ENCODE results near the gene CYP4F8.
"Not testable (repeated sequence)": the region's sequence is repeated elsewhere in the genome, so short reads cannot be mapped to it uniquely, and the experiment has no call there.

CYP4F8 gene

DNA sequence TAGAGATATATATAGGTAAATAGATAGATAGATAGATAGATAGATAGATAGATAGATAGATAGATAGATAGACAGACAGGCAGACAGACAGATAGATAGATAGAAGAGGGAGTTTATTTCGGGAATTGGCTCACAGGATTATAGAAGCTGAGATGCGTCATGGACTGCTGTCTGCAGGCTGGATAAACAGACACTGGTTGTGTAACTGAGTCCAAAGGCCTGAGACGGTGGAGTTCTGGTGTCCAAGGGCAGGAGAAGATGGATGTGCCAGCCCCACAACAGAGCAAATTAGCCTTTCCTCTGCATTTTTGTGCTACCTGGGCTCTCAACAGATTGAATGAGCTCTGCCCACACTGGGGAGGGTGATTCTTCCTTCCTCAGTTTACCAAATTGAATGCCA, 28.4 kb downstream of the CYP4F8 start:
- no peak for FAIRE-seq
- no peak for DNase-seq (ENCODE audit: low spot score)

- FAIRE-seq: no peak
- DNase-seq (ENCODE audit: low spot score): no peak
These were observed 29.2 kb downstream of the CYP4F8 start for GRCh38 chr19:15644066-15644741.

DNA sequence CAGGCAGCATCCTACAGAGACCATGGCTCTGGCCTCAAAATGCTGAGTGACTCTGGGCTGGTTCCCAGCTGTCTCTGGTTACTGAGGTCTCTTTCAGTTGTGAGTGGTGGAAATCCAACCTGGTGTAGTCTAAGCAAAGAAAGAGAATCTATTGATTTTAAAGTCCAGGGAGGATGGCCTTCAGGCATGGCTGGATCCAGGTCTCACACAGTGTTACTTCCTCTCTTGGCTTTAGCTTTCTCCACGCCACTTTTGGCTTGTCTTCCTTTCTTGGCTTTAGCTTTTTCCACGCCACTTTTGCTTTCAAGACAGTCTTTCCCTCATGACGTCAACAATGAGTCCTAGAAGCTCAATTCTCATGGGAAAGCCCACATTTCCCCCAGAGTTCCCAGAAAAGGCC, 29.8 kb downstream of the CYP4F8 start:
- FAIRE-seq (no peak), DNase-seq (ENCODE audit: low spot score) (no peak)

DNA sequence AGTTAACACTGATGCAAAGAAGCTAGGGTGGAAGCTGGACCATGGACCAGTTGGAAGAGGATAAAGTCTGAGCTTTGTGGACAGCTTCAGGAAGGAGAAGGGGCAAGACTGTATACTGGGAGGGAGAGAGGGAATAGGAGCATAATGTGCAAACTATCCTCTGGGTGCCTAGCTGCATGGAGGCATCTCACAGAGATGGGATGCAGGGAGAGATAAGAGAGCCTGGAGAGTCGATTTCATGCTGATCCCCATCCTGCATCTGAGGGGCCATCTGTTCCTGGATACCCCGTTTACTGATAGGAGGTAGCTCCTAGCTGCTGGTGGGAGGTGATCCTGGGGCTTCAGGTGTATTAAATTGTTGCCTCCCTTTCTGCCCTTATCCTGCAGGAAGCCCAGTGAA, 34.5 kb downstream of the CYP4F8 start:
- FAIRE-seq (no peak), DNase-seq (ENCODE audit: low spot score) (no peak)

DNA sequence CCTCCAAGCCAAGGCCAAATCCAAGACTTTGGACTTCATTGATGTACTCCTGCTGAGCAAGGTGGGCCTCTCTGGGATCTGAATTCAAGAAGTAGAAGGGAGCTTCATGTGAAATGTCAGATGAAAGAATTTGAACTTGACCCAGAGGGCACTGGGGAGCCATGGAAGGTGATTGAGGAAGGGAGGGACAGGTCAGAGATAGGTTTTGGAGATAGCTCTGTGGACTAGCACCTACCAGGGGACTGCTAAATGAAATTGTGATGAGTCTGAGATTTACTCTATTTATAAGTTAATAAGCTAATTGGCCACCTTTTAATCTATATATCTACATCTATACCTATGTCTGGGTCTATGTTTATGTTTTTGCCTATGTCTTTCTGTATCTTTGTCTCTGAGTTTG, 35.1 kb downstream of the CYP4F8 start:
- DNase-seq (ENCODE audit: low spot score); FAIRE-seq: not testable (repeated sequence)

DNA sequence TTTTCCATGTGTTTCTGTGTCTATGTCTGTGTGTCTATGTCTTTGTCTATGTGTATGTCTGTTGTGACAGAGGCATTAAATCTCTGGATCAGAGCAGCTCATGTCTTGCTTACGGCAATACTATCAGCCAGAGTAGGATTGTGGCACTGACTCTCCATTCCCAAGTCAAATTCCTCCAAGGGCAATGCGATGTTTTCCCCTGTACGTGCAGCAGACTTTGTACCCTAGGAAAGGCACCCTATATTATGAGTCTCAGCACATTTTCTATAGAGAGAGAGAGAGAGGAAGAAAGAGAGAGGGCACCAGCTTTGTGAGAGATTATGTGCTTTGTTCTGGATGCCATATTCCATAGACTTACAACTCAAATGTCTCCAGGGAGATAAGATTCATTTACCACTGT, 36.8 kb downstream of the CYP4F8 start:
- no peak for DNase-seq (ENCODE audit: low spot score)
- FAIRE-seq: no peak

DNA sequence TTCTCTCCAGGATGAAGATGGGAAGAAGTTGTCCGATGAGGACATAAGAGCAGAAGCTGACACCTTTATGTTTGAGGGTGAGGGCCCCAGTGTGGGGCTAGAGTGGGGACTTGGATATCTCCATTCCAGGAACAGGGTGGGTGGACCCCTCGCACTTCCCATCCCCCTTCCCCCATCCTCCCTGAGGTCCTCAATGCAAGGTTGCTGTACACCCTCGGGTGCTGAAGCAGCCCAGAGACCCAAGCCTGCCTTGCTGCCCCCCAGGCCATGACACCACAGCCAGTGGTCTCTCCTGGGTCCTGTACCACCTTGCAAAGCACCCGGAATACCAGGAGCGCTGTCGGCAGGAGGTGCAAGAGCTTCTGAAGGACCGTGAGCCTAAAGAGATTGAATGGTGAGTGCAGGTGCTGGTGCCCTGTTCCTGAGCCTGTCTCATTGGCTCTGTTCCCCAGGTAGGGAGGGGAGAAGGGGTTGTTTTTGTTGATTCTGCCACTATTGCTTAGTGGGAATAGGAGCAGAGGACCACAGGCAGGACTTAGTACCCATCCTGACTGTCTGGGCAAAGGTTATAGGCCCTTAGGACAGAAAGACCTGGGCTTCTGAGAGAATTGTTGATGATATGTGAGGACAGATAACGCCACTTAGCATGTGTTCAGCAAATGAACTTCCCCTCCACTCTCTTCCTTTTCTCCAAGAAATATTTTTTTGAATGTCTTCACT, 37.7 kb downstream of the CYP4F8 start:
- FAIRE-seq (no peak), DNase-seq (ENCODE audit: low spot score) (no peak)

DNA sequence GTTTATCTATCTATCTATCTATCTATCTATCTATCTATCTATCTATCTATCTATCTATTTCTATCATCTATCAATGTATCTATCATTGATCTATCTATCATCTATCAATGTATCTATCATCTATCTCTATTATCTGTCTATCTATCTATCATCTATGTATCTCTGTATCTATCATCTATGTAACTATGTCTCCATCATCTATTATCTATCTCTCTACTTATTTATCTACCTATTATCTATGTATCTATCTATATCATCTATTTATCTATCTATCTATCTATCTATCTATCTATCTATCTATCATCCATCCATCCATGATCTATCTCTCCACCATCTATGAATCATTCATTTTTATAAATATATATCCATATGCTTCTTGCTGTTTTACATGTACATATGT, 41.4 kb downstream of the CYP4F8 start:
- FAIRE-seq (no peak), DNase-seq (ENCODE audit: low spot score) (no peak)

DNA sequence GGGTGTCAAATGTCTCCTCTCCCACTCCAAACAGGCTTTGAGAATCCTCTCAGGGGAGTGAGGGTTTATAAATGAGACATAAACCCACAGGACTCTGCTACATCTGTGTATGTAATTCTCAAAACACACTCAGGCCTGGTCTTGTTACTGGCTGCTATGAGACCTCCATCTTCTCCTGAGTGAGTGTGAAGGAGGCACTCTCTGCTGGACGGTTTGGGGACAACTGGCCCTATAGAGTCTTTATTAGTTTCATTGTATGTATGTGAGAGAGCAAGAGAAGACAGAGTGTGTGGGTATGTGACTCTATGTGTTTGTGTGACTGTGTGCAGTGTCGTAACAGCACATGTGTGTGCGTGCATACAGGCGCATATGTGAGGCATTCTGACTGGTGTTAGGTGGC, 48.2 kb downstream of the CYP4F8 start:
- FAIRE-seq: no peak
- no peak for DNase-seq (ENCODE audit: low spot score)

GRCh38 chr19:15666186-15666585, 51.2 kb downstream of the CYP4F8 start:
- no peak for DNase-seq (ENCODE audit: low spot score)
- FAIRE-seq: no peak

- no peak for DNase-seq (ENCODE audit: low spot score)
These were observed 51.9 kb downstream of the CYP4F8 start for GRCh38 chr19:15666883-15667282.

GRCh38 chr19:15669440-15669839, 54.4 kb downstream of the CYP4F8 start:
- DNase-seq (ENCODE audit: low spot score) (no peak), FAIRE-seq (no peak)

More at GRCh38 chr19:15666883-15667282, 51.9 kb downstream of the CYP4F8 start:
- FAIRE-seq: no peak

DNA sequence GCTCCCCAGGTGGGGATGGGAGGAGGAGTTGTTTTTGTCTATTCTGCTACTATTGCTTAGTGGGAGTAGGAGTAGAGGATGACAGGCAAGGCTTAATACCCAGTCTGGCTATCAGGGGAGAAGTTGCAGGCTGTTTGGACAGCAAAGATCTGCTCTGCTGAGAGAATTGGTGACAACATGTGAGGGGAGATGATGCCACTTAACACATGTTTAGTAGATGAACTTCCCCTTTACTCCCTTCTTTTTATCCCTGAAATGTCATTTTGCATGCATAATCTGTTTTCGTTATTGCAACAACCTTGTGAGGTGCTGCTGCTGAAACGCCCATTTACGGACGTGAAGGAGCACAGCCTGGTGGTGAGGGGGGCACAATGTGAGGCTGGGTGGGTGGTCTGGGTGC, 54.9 kb downstream of the CYP4F8 start:
- DNase-seq (ENCODE audit: low spot score): no peak
- FAIRE-seq: no peak

DNA sequence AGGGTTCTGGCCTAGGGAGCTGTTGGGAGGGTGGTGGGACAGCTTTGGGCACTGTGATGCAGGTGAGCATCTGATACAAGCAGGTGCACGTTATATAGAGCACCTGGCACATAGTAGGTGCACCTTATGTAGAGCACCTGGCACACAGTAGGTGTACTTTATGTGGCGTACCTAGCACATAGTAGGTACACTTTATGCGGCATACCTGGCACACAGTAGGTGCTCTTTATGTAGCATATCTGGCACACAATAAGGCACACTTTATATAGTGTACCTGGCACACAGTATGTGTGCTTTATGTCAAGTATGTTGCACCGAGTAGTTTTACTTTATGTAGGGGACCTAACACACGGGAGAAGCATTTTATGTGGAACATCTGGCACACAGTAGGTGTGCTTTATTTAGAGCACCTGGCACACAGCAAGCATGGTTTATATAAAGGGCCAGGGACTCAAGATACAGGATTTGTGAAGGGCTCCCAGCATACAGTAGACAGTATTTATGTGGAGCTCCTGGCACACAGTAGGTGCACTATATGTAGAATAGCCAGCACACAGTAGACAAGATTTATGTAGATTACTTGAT, 56.3 kb downstream of the CYP4F8 start:
- FAIRE-seq: no peak
- no peak for DNase-seq (ENCODE audit: low spot score)

DNA sequence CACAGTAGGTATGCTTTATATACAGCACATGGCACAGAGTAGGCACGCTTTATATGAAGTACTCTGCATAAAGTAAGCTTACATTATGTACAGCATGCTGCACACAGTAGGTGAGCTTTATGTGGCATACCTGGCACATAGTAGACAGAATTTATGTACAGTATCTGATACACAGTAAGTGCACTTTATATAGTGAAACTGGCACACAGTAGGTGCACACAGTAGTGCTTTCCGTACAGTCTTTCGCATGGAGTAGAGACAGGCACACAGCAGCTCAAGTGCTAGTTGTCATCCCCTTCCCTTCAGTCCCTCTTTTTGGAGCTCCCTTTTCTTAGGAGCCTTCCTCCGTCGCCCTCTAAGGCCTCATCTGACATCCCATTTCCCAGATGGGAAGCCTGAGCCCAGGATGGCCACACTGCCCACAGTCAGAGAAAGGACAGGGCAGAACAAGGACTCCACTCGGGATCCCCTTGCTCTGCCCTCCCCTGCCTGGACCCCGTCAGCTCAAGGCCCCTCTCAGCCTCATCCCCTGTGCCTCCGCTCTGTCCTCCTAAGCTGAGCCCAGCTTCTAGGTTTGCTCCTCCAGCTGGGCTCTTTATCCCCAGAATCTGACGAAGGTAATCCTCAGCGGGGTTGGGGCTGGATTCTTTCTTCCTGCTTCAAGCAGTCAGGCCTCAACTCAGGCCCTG, 57.0 kb downstream of the CYP4F8 start:
- DNase-seq (ENCODE audit: low spot score): no peak
- FAIRE-seq: no peak

- FAIRE-seq (no peak), DNase-seq (ENCODE audit: low spot score) (peak; percentile 14)
These were observed 57.7 kb downstream of the CYP4F8 start, which contains the start of gene CYP4F12 for GRCh38 chr19:15672580-15673175. Gene CYP4F12, plus strand, starts transcription at chr19:15673087. Its CDS starts 443 bp downstream, at chr19:15673530.

DNA sequence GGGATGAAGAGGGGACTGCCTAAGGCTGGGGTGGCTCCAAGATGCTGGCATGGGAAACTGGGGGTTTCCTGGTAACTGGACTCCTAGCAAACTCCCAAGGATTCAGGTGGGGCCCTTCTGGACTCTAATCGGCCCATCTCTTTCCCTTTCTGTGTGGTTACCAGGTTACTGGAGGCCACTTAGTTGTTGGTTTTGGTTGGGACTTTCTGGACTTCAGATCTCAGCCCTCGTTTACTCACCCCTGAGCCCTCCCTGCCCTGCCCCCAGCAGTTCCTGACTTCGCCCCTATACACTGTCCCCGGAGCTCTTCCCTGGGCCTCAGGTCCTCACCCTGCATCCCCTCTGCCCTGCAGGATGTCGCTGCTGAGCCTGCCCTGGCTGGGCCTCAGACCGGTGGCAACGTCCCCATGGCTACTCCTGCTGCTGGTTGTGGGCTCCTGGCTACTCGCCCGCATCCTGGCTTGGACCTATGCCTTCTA, 58.2 kb downstream of the CYP4F8 start:
- FAIRE-seq: no peak
- no peak for DNase-seq (ENCODE audit: low spot score)

GRCh38 chr19:15675560-15675959, 60.5 kb downstream of the CYP4F8 start:
- FAIRE-seq: no peak

GRCh38 chr19:15679089-15679488, 64.1 kb downstream of the CYP4F8 start:
- DNase-seq (ENCODE audit: low spot score) (no peak), FAIRE-seq (no peak)

More at GRCh38 chr19:15675560-15675959, 60.5 kb downstream of the CYP4F8 start:
- no peak for DNase-seq (ENCODE audit: low spot score)

DNA sequence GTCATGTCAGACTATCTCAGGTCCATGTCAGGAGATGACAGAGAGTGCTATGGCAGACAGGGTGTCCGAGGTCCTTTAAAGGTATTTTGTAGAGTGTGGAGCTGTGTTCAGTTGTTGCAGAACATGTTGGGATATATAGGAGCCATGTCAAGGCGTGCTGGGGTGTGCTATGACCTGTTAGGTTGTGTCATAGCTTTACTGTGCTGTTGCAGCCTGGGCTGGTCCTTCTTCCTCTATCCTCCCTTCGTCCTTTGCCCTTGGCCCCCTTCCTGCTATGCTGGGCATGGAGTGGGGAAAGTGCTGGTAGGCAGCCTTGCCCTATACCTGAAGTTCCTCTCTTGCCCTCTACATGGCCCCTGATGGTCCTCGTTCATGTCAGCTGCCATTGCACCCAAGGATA, 64.8 kb downstream of the CYP4F8 start:
- not testable (repeated sequence) for DNase-seq (ENCODE audit: low spot score); FAIRE-seq
